GM23248 (cell line): ENCODE results near the gene LCN12. TPM values are rescaled to one million over a fixed set of nuclear protein-coding genes. Genes with fewer than 3 reads are reported as not detected.

Experiments used
- DNase-seq: peaks from one replicate; pipeline ENCODE4 v3.0.0-alpha.2; 2015
- H2AFZ ChIP-seq: fragments of 200-600 bp; sonication (generic); 2 replicates; pipeline ENCODE4 v1.6.1; 2016; ENCODE audit warnings: antibody characterized with exemption
- H3F3A ChIP-seq: fragments of 200-600 bp; sonication (generic); 2 replicates; pipeline ENCODE4 v1.6.1; 2016; ENCODE audit warnings: mild to moderate bottlenecking, antibody characterized with exemption, mixed run types; ENCODE audit not compliant: insufficient read depth
- H3K27ac ChIP-seq: fragments of 200-600 bp; sonication (generic); 2 replicates; pipeline ENCODE4 v1.5.1; 2016; ENCODE audit warnings: mild to moderate bottlenecking
- H3K27me3 ChIP-seq: fragments of 200-600 bp; sonication (generic); replicated peaks from 2 replicates; pipeline ENCODE4 v1.6.1; 2016; ENCODE audit warnings: mild to moderate bottlenecking; ENCODE audit not compliant: insufficient read depth
- H3K36me3 ChIP-seq: fragments of 200-600 bp; sonication (generic); 2 replicates; pipeline ENCODE4 v1.6.1; 2016; ENCODE audit warnings: low read depth, mild to moderate bottlenecking
- H3K4me1 ChIP-seq: fragments of 200-600 bp; sonication (generic); 2 replicates; pipeline ENCODE4 v1.6.1; 2016; ENCODE audit warnings: mild to moderate bottlenecking; ENCODE audit not compliant: insufficient read depth
- H3K4me2 ChIP-seq: fragments of 200-600 bp; sonication (generic); one replicate; pipeline ENCODE4 v1.6.1; 2016; ENCODE audit warnings: mild to moderate bottlenecking; ENCODE audit not compliant: unreplicated experiment
- H3K4me3 ChIP-seq: fragments of 200-600 bp; sonication (generic); 2 replicates; pipeline ENCODE4 v1.5.1; 2016; ENCODE audit warnings: mild to moderate bottlenecking
- H3K79me2 ChIP-seq: fragments of 200-600 bp; sonication (generic); 2 replicates; pipeline ENCODE4 v1.6.1; 2016; ENCODE audit warnings: mild to moderate bottlenecking; ENCODE audit not compliant: insufficient read depth
- H3K9ac ChIP-seq: fragments of 200-600 bp; sonication (generic); 2 replicates; pipeline ENCODE4 v1.6.1; 2016; ENCODE audit warnings: mild to moderate bottlenecking
- H3K9me2 ChIP-seq: fragments of 200-600 bp; sonication (generic); 2 replicates; pipeline ENCODE4 v1.6.1; 2016; ENCODE audit warnings: mixed run types, mild to moderate bottlenecking, moderate library complexity; ENCODE audit not compliant: insufficient read depth
- H3K9me3 ChIP-seq: fragments of 200-600 bp; sonication (generic); one replicate; pipeline ENCODE4 v1.6.1; 2017; ENCODE audit warnings: low read depth
- H4K20me1 ChIP-seq: fragments of 200-600 bp; sonication (generic); 2 replicates; pipeline ENCODE4 v1.6.0; 2016; ENCODE audit not compliant: insufficient read depth
- EZH2 ChIP-seq: fragments of 200-600 bp; sonication (generic); IDR thresholded peaks from 2 replicates; pipeline ENCODE4 v1.6.1; 2018; ENCODE audit warnings: antibody characterized with exemption, mild to moderate bottlenecking; ENCODE audit not compliant: insufficient read depth, poor library complexity, severe bottlenecking
- EZH2phosphoT487 ChIP-seq: fragments of 200-600 bp; sonication (generic); IDR thresholded peaks from 2 replicates; pipeline ENCODE4 v1.6.1; 2018; ENCODE audit warnings: antibody characterized with exemption, moderate library complexity, mild to moderate bottlenecking, low read depth; ENCODE audit not compliant: insufficient read depth
- WGBS, 2 experiments: methylation state at CpG; one replicate each; pipeline ENCODE4 v1.1.6; 2015 to 2017; ENCODE audit warnings: low lambda C conversion rate in 2 of 2, low coverage in 1 of 2; ENCODE audit errors: missing lambda C conversion rate in 2 of 2; 5-methylcytosine and 5-hydroxymethylcytosine counted together
- in situ Hi-C: fragments of 300-500 bp; cut with MboI; formaldehyde crosslinking; loops from 2 replicates; pipeline ENCODE4 v1.15.0; 2020
- polyA plus RNA-seq: library from polyadenylated mRNA; unstranded; fragments of >200 nt; fragmentation: Nextera tagmentation; extraction: Ambion mirVana; gene quantifications from 2 replicates; pipeline ENCODE4 v1.2.1, GENCODE V29; 2016
- total RNA-seq: library from RNA; depleted of rRNA; stranded (reverse); fragments of >200 nt; shearing (Covaris generic); gene quantifications from 2 replicates; pipeline ENCODE4 v1.2.3, GENCODE V29; 2014

Gene LCN12
- total and polyA plus RNA-seq, 2 experiments from 2014 or later, result not detected

DNA sequence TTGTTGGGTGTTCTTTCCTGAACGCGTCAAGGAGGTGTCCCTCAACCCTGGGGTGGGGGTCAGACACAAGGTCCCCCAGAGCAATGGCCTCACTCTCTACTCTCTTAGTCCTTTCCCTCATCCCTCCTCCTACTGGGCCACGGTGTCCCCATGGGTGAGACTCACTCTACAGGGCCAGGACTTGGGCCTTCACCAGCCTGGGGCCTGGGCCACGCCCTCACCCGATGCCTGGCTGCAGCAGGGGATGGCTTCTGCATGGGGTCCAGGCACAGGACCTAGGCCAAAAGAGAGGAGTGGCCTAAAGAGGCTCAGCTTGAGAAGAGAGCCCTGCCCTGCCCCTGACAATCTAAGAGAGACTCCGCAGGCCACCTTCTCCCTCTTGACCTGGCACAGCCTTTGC, 5.8 kb downstream of the LCN12 start:
- no peak for DNase-seq
- Histone ChIP-seq H4K20me1 (no peaks in the 10 kb centered on the region), H3K9ac (no peak overlapping the region), H3F3A (no peaks in the 10 kb centered on the region), H3K79me2 (no peaks in the 10 kb centered on the region), H2AFZ (no peak overlapping the region), H3K27ac (no peak overlapping the region), H3K4me1 (no peaks in the 10 kb centered on the region), H3K4me3 (no peak overlapping the region), H3K27me3 (no peaks in the 10 kb centered on the region; the same call in 1 of the 2 replicates), H3K4me2 (no peak overlapping the region), H3K9me3 (no peaks in the 10 kb centered on the region), H3K36me3 (no peaks in the 10 kb centered on the region), H3K9me2 (no peaks in the 10 kb centered on the region)
- WGBS, 2 experiments, result 82 to 83% methylated on average over 6 of the region's 6 CpGs
- in situ Hi-C loops, result no loop called here
- no peak for TF ChIP-seq EZH2
- no peak for TF ChIP-seq EZH2phosphoT487

DNA sequence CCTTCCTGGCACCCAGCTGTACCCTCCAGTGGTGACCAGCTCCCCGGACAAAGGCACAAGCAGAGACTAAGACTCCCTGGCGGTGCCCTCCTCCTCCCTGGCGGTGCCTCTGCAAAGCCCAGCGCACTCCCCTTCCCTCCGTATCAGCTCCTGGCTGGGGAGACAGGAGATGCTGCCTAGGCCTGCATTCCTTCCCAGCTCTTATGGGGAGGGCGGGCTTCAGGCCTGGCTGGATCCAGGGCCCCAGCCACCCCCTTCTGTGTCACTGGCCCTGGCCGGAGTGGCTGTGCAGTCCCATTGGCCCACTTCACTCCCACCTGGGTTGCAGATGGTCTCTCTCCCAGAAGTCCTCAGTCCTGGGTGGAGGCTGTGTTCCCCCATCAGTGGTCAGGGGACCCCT, 6.4 kb downstream of the LCN12 start:
- H3K36me3 ChIP-seq, result no peaks in the 10 kb centered on the region
- H3F3A ChIP-seq, result no peaks in the 10 kb centered on the region
- 85 to 92% methylated on average over 7 of the region's 7 CpGs for WGBS, 2 experiments
- TF ChIP-seq EZH2 (no peak), EZH2phosphoT487 (no peak)
- no peaks in the 10 kb centered on the region for H3K79me2 ChIP-seq
- no peak overlapping the region for H2AFZ ChIP-seq
- H3K9me3 ChIP-seq, result no peaks in the 10 kb centered on the region
- no peak overlapping the region for H3K27ac ChIP-seq
- no peaks in the 10 kb centered on the region for H4K20me1 ChIP-seq
- no peak overlapping the region for H3K4me2 ChIP-seq
- no peaks in the 10 kb centered on the region for H3K9me2 ChIP-seq
- H3K27me3 ChIP-seq, result no peaks in the 10 kb centered on the region; the same call in 1 of the 2 replicates
- DNase-seq, result no peak
- H3K9ac ChIP-seq, result no peak overlapping the region
- in situ Hi-C loops, result no loop called here
- H3K4me3 ChIP-seq, result no peak overlapping the region
- H3K4me1 ChIP-seq, result no peaks in the 10 kb centered on the region

- H2AFZ ChIP-seq, result no peak overlapping the region
- no peak overlapping the region for H3K9ac ChIP-seq
- H3K4me3 ChIP-seq, result no peak overlapping the region
- in situ Hi-C loops, result no loop called here
- no peak for TF ChIP-seq EZH2phosphoT487
- TF ChIP-seq EZH2, result no peak
- H3K4me2 ChIP-seq, result no peak overlapping the region
- H3K9me3 ChIP-seq, result no peaks in the 10 kb centered on the region
- no peaks in the 10 kb centered on the region for H3K27me3 ChIP-seq
- no peaks in the 10 kb centered on the region for H3K4me1 ChIP-seq
- no peaks in the 10 kb centered on the region for H4K20me1 ChIP-seq
- 85 to 86% methylated on average over 26 to 27 of the region's 28 CpGs for WGBS, 2 experiments
- no peak for DNase-seq
- no peaks in the 10 kb centered on the region for H3K9me2 ChIP-seq
- no peaks in the 10 kb centered on the region for H3K36me3 ChIP-seq
- H3K79me2 ChIP-seq, result no peaks in the 10 kb centered on the region
- no peaks in the 10 kb centered on the region for H3F3A ChIP-seq
- H3K27ac ChIP-seq, result no peak overlapping the region
These were observed 7.1 kb downstream of the LCN12 start for GRCh38 chr9:136958898-136959850.

DNA sequence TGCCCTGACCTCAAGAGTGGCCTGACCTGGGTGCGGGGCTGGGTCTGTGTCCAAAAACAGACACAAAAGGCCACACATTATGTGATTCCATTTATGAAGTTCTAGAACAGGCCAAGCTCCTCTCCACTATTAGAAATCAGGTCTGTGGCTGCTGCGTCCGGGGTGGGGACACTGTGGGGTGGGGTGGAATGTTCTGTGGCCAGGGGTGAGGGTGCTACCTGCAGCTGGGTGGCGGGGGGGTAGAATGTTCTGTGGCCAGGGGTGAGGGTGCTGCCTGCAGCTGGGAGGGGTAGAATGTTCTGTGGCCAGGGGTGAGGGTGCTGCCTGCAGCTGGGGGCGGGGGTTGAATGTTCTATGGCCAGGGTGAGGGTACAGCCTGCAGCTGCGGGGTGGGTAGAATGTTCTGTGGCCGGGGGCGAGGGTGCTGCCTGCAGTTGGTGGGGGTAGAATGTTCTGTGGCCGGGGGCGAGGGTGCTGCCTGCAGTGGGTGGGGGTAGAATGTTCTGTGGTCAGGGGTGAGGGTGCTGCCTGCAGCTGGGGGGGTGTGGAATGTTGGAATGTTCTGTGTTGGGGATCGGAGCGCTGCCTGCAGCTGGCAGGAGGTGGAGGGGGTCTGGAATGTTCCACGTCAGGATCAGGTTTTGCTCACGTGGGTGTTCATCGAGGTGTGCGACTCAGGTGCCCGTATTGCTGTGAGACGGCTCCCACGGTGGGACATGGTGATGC, 8.3 kb downstream of the LCN12 start:
- H3K79me2 ChIP-seq, result no peaks in the 10 kb centered on the region
- in situ Hi-C loops, result no loop called here
- H3K4me2 ChIP-seq, result no peak overlapping the region
- H3K27ac ChIP-seq, result no peak overlapping the region
- H3K4me3 ChIP-seq, result no peak overlapping the region
- H3F3A ChIP-seq, result no peaks in the 10 kb centered on the region
- H3K9ac ChIP-seq, result no peak overlapping the region
- H4K20me1 ChIP-seq, result no peaks in the 10 kb centered on the region
- H3K4me1 ChIP-seq, result no peaks in the 10 kb centered on the region
- H3K36me3 ChIP-seq, result no peaks in the 10 kb centered on the region
- no peak for DNase-seq
- H3K9me2 ChIP-seq, result no peaks in the 10 kb centered on the region
- H3K9me3 ChIP-seq, result no peaks in the 10 kb centered on the region
- 72 to 80% methylated on average over 7 to 18 of the region's 19 CpGs for WGBS, 2 experiments
- H2AFZ ChIP-seq, result no peak overlapping the region
- no peaks in the 10 kb centered on the region for H3K27me3 ChIP-seq
- no peak for TF ChIP-seq EZH2
- TF ChIP-seq EZH2phosphoT487, result no peak
